Measurements from ENCODE around the gene NFKBIE. TPM values are rescaled to one million over a fixed set of nuclear protein-coding genes. Genes with fewer than 3 reads are reported as not detected.

Gene NFKBIE
- polyA plus RNA-seq, 4 donors = 7.6 to 13.5 (median 9.7) TPM

DNA sequence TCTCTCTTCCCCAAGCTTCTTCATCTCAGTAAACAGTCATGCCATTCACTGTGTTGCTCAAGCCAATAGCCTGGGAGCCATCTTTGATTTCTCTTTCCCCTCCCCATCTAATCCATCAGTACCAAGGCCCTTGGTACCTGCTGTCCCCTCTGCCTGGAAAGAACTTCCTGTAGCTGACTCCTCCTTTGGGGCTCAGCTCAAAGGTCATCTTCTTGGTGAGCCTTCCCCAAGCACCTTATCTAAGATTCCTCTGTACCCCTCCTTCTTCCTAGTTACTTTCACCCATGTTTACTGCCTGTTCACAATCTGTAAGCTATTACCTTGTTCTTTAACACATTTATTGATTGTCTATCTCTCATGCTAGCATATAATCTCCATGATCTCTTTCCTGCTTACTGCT is 44.3 kb upstream of the NFKBIE start:
- Histone ChIP-seq H3K27me3 (ENCODE audit: control insufficient read depth in 3 of 3, insufficient read depth in 3 of 3, low read length in 3 of 3) (no peaks in the 10 kb centered on the region), H3K27ac (ENCODE audit: low read depth in 1 of 3, low read length in 2 of 3) (peak overlapping the region in 1 of 3 donors; percentile 10), H3K36me3 (ENCODE audit: control insufficient read depth in 3 of 3, insufficient read depth in 2 of 3, low read depth in 1 of 3, low read length in 3 of 3) (peaks cover 3 to 65% (median 12%) of the 10 kb centered on the region in 3 donors), H3K4me3 (ENCODE audit: low read depth in 1 of 3, low read length in 3 of 3) (no peak overlapping the region), H3K4me1 (ENCODE audit: control insufficient read depth in 3 of 3, insufficient read depth in 2 of 3, low read depth in 1 of 3, low read length in 2 of 3) (peaks cover 3 to 36% (median 12%) of the 10 kb centered on the region in 3 donors), H3K9me3 (ENCODE audit: control insufficient read depth in 2 of 2, insufficient read depth in 1 of 2, low read depth in 1 of 2, low read length in 1 of 2) (no peaks in the 10 kb centered on the region)
- DNase-seq (peak; percentile 83 to 92), FAIRE-seq (no peak)

- no peak overlapping the region for H3K4me3 ChIP-seq (ENCODE audit: low read depth in 1 of 3, low read length in 3 of 3)
- DNase-seq (no peak), FAIRE-seq (no peak)
- no peaks in the 10 kb centered on the region for H3K9me3 ChIP-seq (ENCODE audit: control insufficient read depth in 2 of 2, insufficient read depth in 1 of 2, low read depth in 1 of 2, low read length in 1 of 2)
- WGBS, 3 donors = 81 to 93% (median 93%) methylated on average over 2 of the region's 2 CpGs
- H3K4me1 ChIP-seq (ENCODE audit: control insufficient read depth in 3 of 3, insufficient read depth in 2 of 3, low read depth in 1 of 3, low read length in 2 of 3) = peaks cover 3 to 36% (median 12%) of the 10 kb centered on the region in 3 donors
- no peaks in the 10 kb centered on the region for H3K27me3 ChIP-seq (ENCODE audit: control insufficient read depth in 3 of 3, insufficient read depth in 3 of 3, low read length in 3 of 3)
- no peak overlapping the region for H3K27ac ChIP-seq (ENCODE audit: low read depth in 1 of 3, low read length in 2 of 3)
- H3K36me3 ChIP-seq (ENCODE audit: control insufficient read depth in 3 of 3, insufficient read depth in 2 of 3, low read depth in 1 of 3, low read length in 3 of 3) = peaks cover 3 to 70% (median 12%) of the 10 kb centered on the region in 3 donors
Measured at GRCh38 chr6:44309092-44309491, 43.7 kb upstream of the NFKBIE start.

DNA sequence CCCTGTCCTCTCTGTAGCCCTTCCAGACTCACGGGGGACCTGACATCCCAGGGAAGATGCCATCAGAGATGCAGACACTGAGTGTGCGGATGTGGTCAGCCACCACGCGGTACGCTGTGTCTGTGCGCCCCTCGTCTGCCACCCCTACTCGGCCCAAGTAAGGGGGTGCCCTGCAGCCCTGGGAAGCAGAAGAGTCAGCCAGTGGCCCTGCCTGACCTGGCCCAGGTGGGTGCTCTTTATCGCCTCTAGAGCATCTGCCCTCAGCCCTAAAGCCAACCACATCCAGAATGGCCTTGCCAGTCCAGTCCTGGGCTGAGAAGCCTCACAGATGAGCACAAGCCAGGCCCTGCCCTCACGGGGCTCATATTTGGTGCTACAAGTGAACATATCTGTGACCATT is 41.9 kb upstream of the NFKBIE start:
- peaks cover 0 to 33% (median 10%) of the 10 kb centered on the region in 3 donors for H3K4me1 ChIP-seq (ENCODE audit: control insufficient read depth in 3 of 3, insufficient read depth in 2 of 3, low read depth in 1 of 3, low read length in 2 of 3)
- no peak for FAIRE-seq

GRCh38 chr6:44306710-44307109 is 41.4 kb upstream of the NFKBIE start:
- 88 to 98% (median 92%) methylated on average over 8 of the region's 8 CpGs for WGBS, 3 donors
- DNase-seq (no peak), FAIRE-seq (no peak)
- H3K4me3 ChIP-seq (ENCODE audit: low read depth in 1 of 3, low read length in 3 of 3) = no peak overlapping the region
- no peaks in the 10 kb centered on the region for H3K27me3 ChIP-seq (ENCODE audit: control insufficient read depth in 3 of 3, insufficient read depth in 3 of 3, low read length in 3 of 3)
- H3K27ac ChIP-seq (ENCODE audit: low read depth in 1 of 3, low read length in 2 of 3) = no peak overlapping the region
- no peaks in the 10 kb centered on the region for H3K9me3 ChIP-seq (ENCODE audit: control insufficient read depth in 2 of 2, insufficient read depth in 1 of 2, low read depth in 1 of 2, low read length in 1 of 2)
- peaks cover 5 to 91% (median 23%) of the 10 kb centered on the region in 3 donors for H3K36me3 ChIP-seq (ENCODE audit: control insufficient read depth in 3 of 3, insufficient read depth in 2 of 3, low read depth in 1 of 3, low read length in 3 of 3)
- H3K4me1 ChIP-seq (ENCODE audit: control insufficient read depth in 3 of 3, insufficient read depth in 2 of 3, low read depth in 1 of 3, low read length in 2 of 3) = peaks cover 0 to 28% (median 7%) of the 10 kb centered on the region in 3 donors

More for the DNA sequence above, 41.9 kb upstream of the NFKBIE start:
- H3K27me3 ChIP-seq (ENCODE audit: control insufficient read depth in 3 of 3, insufficient read depth in 3 of 3, low read length in 3 of 3) = no peaks in the 10 kb centered on the region
- H3K9me3 ChIP-seq (ENCODE audit: control insufficient read depth in 2 of 2, insufficient read depth in 1 of 2, low read depth in 1 of 2, low read length in 1 of 2) = no peaks in the 10 kb centered on the region
- no peak overlapping the region for H3K4me3 ChIP-seq (ENCODE audit: low read depth in 1 of 3, low read length in 3 of 3)
- H3K36me3 ChIP-seq (ENCODE audit: control insufficient read depth in 3 of 3, insufficient read depth in 2 of 3, low read depth in 1 of 3, low read length in 3 of 3) = peaks cover 3 to 89% (median 18%) of the 10 kb centered on the region in 3 donors
- H3K27ac ChIP-seq (ENCODE audit: low read depth in 1 of 3, low read length in 2 of 3) = no peak overlapping the region
- 92 to 97% (median 95%) methylated on average over 10 of the region's 10 CpGs for WGBS, 3 donors
- no peak for DNase-seq

GRCh38 chr6:44305200-44305725 is 39.9 kb upstream of the NFKBIE start:
- Histone ChIP-seq H3K9me3 (ENCODE audit: control insufficient read depth in 2 of 2, insufficient read depth in 1 of 2, low read depth in 1 of 2, low read length in 1 of 2) (no peaks in the 10 kb centered on the region), H3K27ac (ENCODE audit: low read depth in 1 of 3, low read length in 2 of 3) (no peak overlapping the region), H3K36me3 (ENCODE audit: control insufficient read depth in 3 of 3, insufficient read depth in 2 of 3, low read depth in 1 of 3, low read length in 3 of 3) (peaks cover 6 to 94% (median 31%) of the 10 kb centered on the region in 3 donors), H3K4me3 (ENCODE audit: low read depth in 1 of 3, low read length in 3 of 3) (no peak overlapping the region), H3K4me1 (ENCODE audit: control insufficient read depth in 3 of 3, insufficient read depth in 2 of 3, low read depth in 1 of 3, low read length in 2 of 3) (peaks cover 0 to 15% (median 2%) of the 10 kb centered on the region in 3 donors), H3K27me3 (ENCODE audit: control insufficient read depth in 3 of 3, insufficient read depth in 3 of 3, low read length in 3 of 3) (no peaks in the 10 kb centered on the region)
- WGBS, 3 donors = 84 to 91% (median 85%) methylated on average over 3 to 5 of the region's 5 CpGs
- DNase-seq = no peak
- FAIRE-seq = no peak

GRCh38 chr6:44304282-44305199 is 39.2 kb upstream of the NFKBIE start:
- Histone ChIP-seq H3K4me3 (ENCODE audit: low read depth in 1 of 3, low read length in 3 of 3) (no peak overlapping the region), H3K36me3 (ENCODE audit: control insufficient read depth in 3 of 3, insufficient read depth in 2 of 3, low read depth in 1 of 3, low read length in 3 of 3) (peaks cover 6 to 96% (median 33%) of the 10 kb centered on the region in 3 donors), H3K27me3 (ENCODE audit: control insufficient read depth in 3 of 3, insufficient read depth in 3 of 3, low read length in 3 of 3) (no peaks in the 10 kb centered on the region), H3K4me1 (ENCODE audit: control insufficient read depth in 3 of 3, insufficient read depth in 2 of 3, low read depth in 1 of 3, low read length in 2 of 3) (peaks cover 0 to 9% (median 2%) of the 10 kb centered on the region in 3 donors), H3K27ac (ENCODE audit: low read depth in 1 of 3, low read length in 2 of 3) (no peak overlapping the region), H3K9me3 (ENCODE audit: control insufficient read depth in 2 of 2, insufficient read depth in 1 of 2, low read depth in 1 of 2, low read length in 1 of 2) (no peaks in the 10 kb centered on the region)
- DNase-seq (peak; percentile 16 to 36), FAIRE-seq (no peak)
- WGBS, 3 donors = 87 to 90% (median 88%) methylated on average over 24 to 25 of the region's 25 CpGs

DNA sequence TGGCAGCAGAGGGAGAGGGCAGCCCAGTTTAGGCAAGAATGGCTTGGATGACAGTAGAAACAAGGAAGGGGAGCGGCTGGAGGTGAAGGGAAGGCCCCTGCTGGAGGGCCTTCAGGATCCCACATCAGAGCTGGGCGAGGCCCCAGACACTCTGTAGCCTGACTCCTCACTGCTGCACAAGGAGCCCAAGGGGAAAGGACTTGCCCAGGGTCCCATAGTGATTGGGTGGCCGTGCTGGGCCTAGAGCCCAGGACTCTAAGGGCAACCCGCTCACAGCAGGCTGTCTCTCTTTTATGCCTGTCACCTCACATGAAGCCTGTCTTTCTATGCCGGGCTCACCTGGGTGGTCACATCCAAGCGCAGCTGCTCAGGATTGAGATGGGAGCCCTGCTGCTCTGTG is 38.5 kb upstream of the NFKBIE start:
- Histone ChIP-seq H3K4me3 (ENCODE audit: low read depth in 1 of 3, low read length in 3 of 3) (no peak overlapping the region), H3K36me3 (ENCODE audit: control insufficient read depth in 3 of 3, insufficient read depth in 2 of 3, low read depth in 1 of 3, low read length in 3 of 3) (peaks cover 6 to 90% (median 33%) of the 10 kb centered on the region in 3 donors), H3K27ac (ENCODE audit: low read depth in 1 of 3, low read length in 2 of 3) (no peak overlapping the region), H3K4me1 (ENCODE audit: control insufficient read depth in 3 of 3, insufficient read depth in 2 of 3, low read depth in 1 of 3, low read length in 2 of 3) (peaks cover 0 to 2% (median 0%) of the 10 kb centered on the region in 3 donors), H3K27me3 (ENCODE audit: control insufficient read depth in 3 of 3, insufficient read depth in 3 of 3, low read length in 3 of 3) (no peaks in the 10 kb centered on the region), H3K9me3 (ENCODE audit: control insufficient read depth in 2 of 2, insufficient read depth in 1 of 2, low read depth in 1 of 2, low read length in 1 of 2) (no peaks in the 10 kb centered on the region)
- FAIRE-seq (no peak), DNase-seq (no peak)
- 97 to 99% (median 98%) methylated on average over 6 of the region's 6 CpGs for WGBS, 3 donors

- Histone ChIP-seq H3K36me3 (ENCODE audit: control insufficient read depth in 3 of 3, insufficient read depth in 2 of 3, low read depth in 1 of 3, low read length in 3 of 3) (peaks cover 6 to 81% (median 33%) of the 10 kb centered on the region in 3 donors), H3K27me3 (ENCODE audit: control insufficient read depth in 3 of 3, insufficient read depth in 3 of 3, low read length in 3 of 3) (peaks cover 0 to 1% (median 0%) of the 10 kb centered on the region in 3 donors), H3K4me3 (ENCODE audit: low read depth in 1 of 3, low read length in 3 of 3) (no peak overlapping the region), H3K4me1 (ENCODE audit: control insufficient read depth in 3 of 3, insufficient read depth in 2 of 3, low read depth in 1 of 3, low read length in 2 of 3) (peaks cover 0 to 4% (median 0%) of the 10 kb centered on the region in 3 donors), H3K9me3 (ENCODE audit: control insufficient read depth in 2 of 2, insufficient read depth in 1 of 2, low read depth in 1 of 2, low read length in 1 of 2) (no peaks in the 10 kb centered on the region), H3K27ac (ENCODE audit: low read depth in 1 of 3, low read length in 2 of 3) (no peak overlapping the region)
- no peak for FAIRE-seq
- WGBS, 3 donors = 93 to 95% (median 94%) methylated on average over 12 of the region's 12 CpGs
- DNase-seq = no peak
Measured at GRCh38 chr6:44302856-44303255, 37.5 kb upstream of the NFKBIE start.
